RWPE1 (cell line): ENCODE data around the gene ADAM23.

Experiments used
- CTCF ChIA-PET: fragments of 350-600 bp; sonication (Branson Sonifier 250); formaldehyde crosslinking; extraction: SDS; loops from one replicate; lab custom pipeline; 2021; lab: Yijun Ruan, JAX
- POLR2A ChIA-PET: fragments of 400-600 bp; formaldehyde crosslinking; extraction: SDS; loops from one replicate; lab custom pipeline; 2020; ENCODE audit warnings: antibody characterized with exemption; ENCODE audit not compliant: low non-redundant PET; lab: Yijun Ruan, JAX
- DNase-seq: peaks from one replicate; pipeline ENCODE4 v3.0.0; 2012; ENCODE audit warnings: low spot score
- H3K27ac ChIP-seq: fragments of 450-650 bp; 2 replicates; pipeline ENCODE4 v1.5.1; 2017
- CTCF ChIP-seq: fragments of 450-650 bp; conservative IDR thresholded peaks from 2 replicates; pipeline ENCODE4 v1.5.1; 2017; ENCODE audit warnings: low read depth, mild to moderate bottlenecking

Gene ADAM23

GRCh38 chr2:206526416-206526815, 83.1 kb downstream of the ADAM23 start:
- no peak for DNase-seq
- ChIA-PET CTCF (no interaction called here), POLR2A (no interaction called here)
- no peak for TF ChIP-seq CTCF
- no peak overlapping the region for H3K27ac ChIP-seq

GRCh38 chr2:206527153-206527552, 83.8 kb downstream of the ADAM23 start:
- no peak overlapping the region for H3K27ac ChIP-seq
- POLR2A ChIA-PET = no interaction called here
- no peak for TF ChIP-seq CTCF
- DNase-seq = peak; percentile 42
- CTCF ChIA-PET = no interaction called here

- CTCF ChIA-PET = no interaction called here
- no peak for DNase-seq
These were observed 87.4 kb downstream of the ADAM23 start for GRCh38 chr2:206530727-206531126.

GRCh38 chr2:206531996-206532543, 88.7 kb downstream of the ADAM23 start:
- ChIA-PET CTCF (interaction anchor here (0.6 kb wide), 1 partner anchor 9 kb away, joined by 4 read pairs; no protein-coding TSS in a partner anchor), POLR2A (interaction anchor here (0.7 kb wide), 1 partner anchor 128 kb away, joined by 6 read pairs; no protein-coding TSS in a partner anchor)
- H3K27ac ChIP-seq = no peak overlapping the region
- TF ChIP-seq CTCF = no peak
- DNase-seq = no peak

More at GRCh38 chr2:206530727-206531126, 87.4 kb downstream of the ADAM23 start:
- no peak for TF ChIP-seq CTCF
- no peak overlapping the region for H3K27ac ChIP-seq
- POLR2A ChIA-PET = no interaction called here

GRCh38 chr2:206533977-206534376, 90.6 kb downstream of the ADAM23 start:
- H3K27ac ChIP-seq = no peak overlapping the region
- CTCF ChIA-PET = interaction anchor here (0.9 kb wide), 1 partner anchor 16 kb away, joined by 3 read pairs; no protein-coding TSS in a partner anchor
- no peak for DNase-seq
- no peak for TF ChIP-seq CTCF
- POLR2A ChIA-PET = no interaction called here

GRCh38 chr2:206535260-206535986, 92.1 kb downstream of the ADAM23 start:
- ChIA-PET POLR2A (no interaction called here), CTCF (no interaction called here)
- H3K27ac ChIP-seq = no peak overlapping the region
- no peak for DNase-seq
- TF ChIP-seq CTCF = no peak
